ENCODE results near the gene ATF6B.
"Not testable (repeated sequence)": the region's sequence is repeated elsewhere in the genome, so short reads cannot be mapped to it uniquely, and the experiment has no call there.

Gene ATF6B

GRCh38 chr6:32105433-32105832 is 22.6 kb downstream of the ATF6B start:
- peak in 3 of 4 experiments; percentile 13 to 51 (median 29) for DNase-seq

GRCh38 chr6:32102255-32102654 is 25.8 kb downstream of the ATF6B start:
- no peak for DNase-seq

GRCh38 chr6:32100251-32100650 is 27.8 kb downstream of the ATF6B start:
- DNase-seq, result not testable (repeated sequence)

- DNase-seq, result no peak
Measured at GRCh38 chr6:32097364-32097763, 30.7 kb downstream of the ATF6B start.

- no peak for DNase-seq
Measured at GRCh38 chr6:32096394-32097258, 31.4 kb downstream of the ATF6B start.

GRCh38 chr6:32096087-32096393 is 32.0 kb downstream of the ATF6B start:
- DNase-seq, result no peak

- DNase-seq, result no peak
Measured at GRCh38 chr6:32095338-32096086, 32.5 kb downstream of the ATF6B start.

- DNase-seq, result no peak
Measured at GRCh38 chr6:32092760-32093497, 35.1 kb downstream of the ATF6B start.

- DNase-seq, result no peak
Measured at GRCh38 chr6:32089082-32089828, 38.8 kb downstream of the ATF6B start.

- no peak for DNase-seq
Measured at GRCh38 chr6:32088487-32089049, 39.5 kb downstream of the ATF6B start.

GRCh38 chr6:32087574-32088486 is 40.2 kb downstream of the ATF6B start:
- peak; percentile 37 to 72 (median 50) for DNase-seq

GRCh38 chr6:32086661-32087573 is 41.1 kb downstream of the ATF6B start:
- peak; percentile 16 to 51 (median 44) for DNase-seq

- no peak for DNase-seq
Measured at GRCh38 chr6:32085759-32086459, 42.1 kb downstream of the ATF6B start.

GRCh38 chr6:32084780-32085179 is 43.3 kb downstream of the ATF6B start:
- DNase-seq, result no peak

- DNase-seq, result no peak
Measured at GRCh38 chr6:32083812-32084768, 44.0 kb downstream of the ATF6B start.

GRCh38 chr6:32082935-32083334 is 45.1 kb downstream of the ATF6B start:
- DNase-seq, result no peak

- no peak for DNase-seq
Measured at GRCh38 chr6:32082478-32082877, 45.6 kb downstream of the ATF6B start.
